ENCODE measurements around the gene BCL6B.
A peak's percentile ranks its signal among the peaks of the same experiment; 100 is the strongest.

The BCL6B gene

DNA sequence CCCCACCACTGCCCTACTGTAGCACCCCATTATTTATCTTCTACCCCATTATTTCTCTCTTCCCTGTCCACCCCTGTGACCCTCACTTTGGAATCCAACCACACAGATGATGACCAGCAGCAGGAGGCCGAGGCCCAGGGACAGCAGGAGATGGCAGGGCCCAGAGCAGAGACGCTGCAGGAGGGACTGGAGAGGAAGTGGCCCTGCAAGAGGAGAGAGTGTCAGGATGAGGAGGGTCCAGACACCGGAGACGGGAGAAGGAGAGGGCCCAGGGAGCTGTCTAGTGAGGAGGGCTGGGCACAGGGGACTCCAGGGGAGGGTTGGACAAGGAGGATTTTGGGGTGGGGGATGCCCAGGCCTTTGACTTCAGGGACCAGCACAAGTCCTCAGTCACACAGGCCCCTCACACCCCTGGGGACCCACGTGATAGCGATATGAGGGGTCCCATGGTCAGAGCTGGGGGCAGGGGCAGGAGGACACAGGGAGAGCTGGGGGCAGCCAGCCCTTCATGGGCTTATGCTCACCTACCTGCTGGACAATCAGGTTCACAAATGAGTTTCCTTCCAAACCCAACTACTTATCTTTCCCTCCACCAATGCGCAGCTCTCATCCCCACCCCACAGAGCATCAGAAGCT lies 55.2 kb downstream of the BCL6B start:
- H3K4me1 ChIP-seq (ENCODE audit: control insufficient read depth in 2 of 2, insufficient read depth in 2 of 2, low read length in 2 of 2), result no peaks in the 10 kb centered on the region
- no peaks in the 10 kb centered on the region for H3K27me3 ChIP-seq (ENCODE audit: control insufficient read depth in 2 of 2, insufficient read depth in 2 of 2, low read length in 2 of 2)
- no peak overlapping the region for H3K9ac ChIP-seq (ENCODE audit: low read depth in 1 of 2, low read length in 2 of 2)
- H3K9me3 ChIP-seq (ENCODE audit: control insufficient read depth in 2 of 2, low read length in 2 of 2), result no peaks in the 10 kb centered on the region
- no peak overlapping the region for H3K4me3 ChIP-seq (ENCODE audit: low read length in 2 of 2)
- H3K36me3 ChIP-seq (ENCODE audit: control insufficient read depth in 2 of 2, insufficient read depth in 2 of 2, low read length in 2 of 2), result no peaks in the 10 kb centered on the region
- no peak overlapping the region for H3K27ac ChIP-seq (ENCODE audit: low read depth in 2 of 2, low read length in 2 of 2)

DNA sequence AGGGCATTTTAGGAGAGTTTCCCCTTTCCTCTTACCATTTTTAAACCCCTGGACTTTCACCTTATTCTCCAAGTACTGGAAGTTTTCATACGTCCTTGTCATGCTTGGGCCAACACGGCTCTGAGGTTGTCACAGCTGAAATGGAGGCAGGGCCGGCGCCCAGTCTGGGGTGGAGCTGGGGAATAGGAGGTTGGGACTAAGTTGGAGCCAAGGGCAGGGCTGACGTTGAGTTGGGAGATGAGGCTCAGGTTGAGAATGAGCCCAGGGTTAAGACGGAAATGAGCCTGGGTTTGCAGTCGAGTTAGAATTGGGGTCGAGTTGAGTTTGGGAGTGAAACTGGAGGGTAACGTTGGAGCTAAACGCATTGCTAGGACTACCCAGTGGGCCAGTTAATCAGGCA lies 55.9 kb downstream of the BCL6B start:
- no peaks in the 10 kb centered on the region for H3K4me1 ChIP-seq (ENCODE audit: control insufficient read depth in 2 of 2, insufficient read depth in 2 of 2, low read length in 2 of 2)
- no peak overlapping the region for H3K27ac ChIP-seq (ENCODE audit: low read depth in 2 of 2, low read length in 2 of 2)
- H3K9ac ChIP-seq (ENCODE audit: low read depth in 1 of 2, low read length in 2 of 2), result no peak overlapping the region
- H3K27me3 ChIP-seq (ENCODE audit: control insufficient read depth in 2 of 2, insufficient read depth in 2 of 2, low read length in 2 of 2), result no peaks in the 10 kb centered on the region
- H3K36me3 ChIP-seq (ENCODE audit: control insufficient read depth in 2 of 2, insufficient read depth in 2 of 2, low read length in 2 of 2), result no peaks in the 10 kb centered on the region
- H3K9me3 ChIP-seq (ENCODE audit: control insufficient read depth in 2 of 2, low read length in 2 of 2), result no peaks in the 10 kb centered on the region
- peak overlapping the region in 1 of 2 donors; percentile 31 for H3K4me3 ChIP-seq (ENCODE audit: low read length in 2 of 2)
